Vagina (tissue), 2 donors: Measurements from ENCODE around the gene GALNT17.

Experiments used
- CTCF ChIP-seq, 3 experiments: fragments of 450-650 bp in 2 of 3; fragments of 200-600 bp in 1 of 3; sonication (generic) in 1 of 3; IDR thresholded peaks; one replicate each; pipeline ENCODE4 v1.5.1; 2017 to 2019; ENCODE audit warnings: antibody characterized with exemption in 3 of 3, mild to moderate bottlenecking in 2 of 3, moderate library complexity in 2 of 3
- POLR2A ChIP-seq, 2 donors: fragments of 450-650 bp; IDR thresholded peaks; one replicate each; pipeline ENCODE4 v1.6.1; 2017; ENCODE audit warnings: antibody characterized with exemption in 2 of 2, mild to moderate bottlenecking in 2 of 2, moderate library complexity in 2 of 2
- POLR2AphosphoS5 ChIP-seq, 2 donors: sonication (generic); formaldehyde crosslinking; IDR thresholded peaks; one replicate each; pipeline ENCODE4 v1.9.0; 2017; ENCODE audit warnings: antibody characterized with exemption in 2 of 2, mild to moderate bottlenecking in 2 of 2, low read depth in 1 of 2; ENCODE audit not compliant: insufficient read depth in 1 of 2

DNA sequence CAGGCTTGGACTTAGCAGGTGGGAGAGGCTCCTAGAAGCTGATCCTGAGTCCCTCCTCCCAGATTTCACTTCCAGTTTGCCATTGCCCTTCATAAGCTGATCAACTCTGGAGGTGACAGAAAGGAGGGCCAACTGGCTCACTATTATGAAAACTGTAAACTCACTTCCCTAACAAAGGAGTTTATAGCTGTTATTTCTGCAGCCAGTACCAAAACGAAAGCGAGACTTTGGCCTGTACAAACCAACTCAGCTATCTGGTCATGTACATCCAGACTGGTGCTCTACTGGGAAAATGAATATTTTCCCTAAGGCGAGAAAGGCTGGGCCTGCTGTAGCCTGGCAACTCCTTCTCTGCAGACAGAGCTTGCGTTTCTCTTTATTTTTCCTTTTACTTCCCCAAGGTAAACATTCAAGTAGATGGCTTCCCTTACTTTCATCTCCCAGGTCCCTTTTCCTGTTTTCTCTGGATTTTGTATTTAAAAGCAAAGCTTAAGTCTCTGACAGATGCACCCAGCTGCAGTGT, 54.7 kb downstream of the GALNT17 start:
- TF ChIP-seq POLR2AphosphoS5 (IDR thresholded peaks at IDR 0.05; ENCODE audit: insufficient read depth in 1 of 2, low read depth in 1 of 2) (no peak), CTCF (IDR thresholded peaks at IDR 0.05) (no peak), POLR2A (IDR thresholded peaks at IDR 0.05) (no peak)
